ENCODE data around the gene ZBTB16. TPM values are rescaled to one million over a fixed set of nuclear protein-coding genes. Genes with fewer than 3 reads are reported as not detected.
A peak's percentile ranks its signal among the peaks of the same experiment; 100 is the strongest.

ZBTB16 gene
- total and polyA plus RNA-seq, 2 of the 13 experiments (the other 11 are each of a cell fraction or from before 2014, with no cell fraction given), result not detected

DNA sequence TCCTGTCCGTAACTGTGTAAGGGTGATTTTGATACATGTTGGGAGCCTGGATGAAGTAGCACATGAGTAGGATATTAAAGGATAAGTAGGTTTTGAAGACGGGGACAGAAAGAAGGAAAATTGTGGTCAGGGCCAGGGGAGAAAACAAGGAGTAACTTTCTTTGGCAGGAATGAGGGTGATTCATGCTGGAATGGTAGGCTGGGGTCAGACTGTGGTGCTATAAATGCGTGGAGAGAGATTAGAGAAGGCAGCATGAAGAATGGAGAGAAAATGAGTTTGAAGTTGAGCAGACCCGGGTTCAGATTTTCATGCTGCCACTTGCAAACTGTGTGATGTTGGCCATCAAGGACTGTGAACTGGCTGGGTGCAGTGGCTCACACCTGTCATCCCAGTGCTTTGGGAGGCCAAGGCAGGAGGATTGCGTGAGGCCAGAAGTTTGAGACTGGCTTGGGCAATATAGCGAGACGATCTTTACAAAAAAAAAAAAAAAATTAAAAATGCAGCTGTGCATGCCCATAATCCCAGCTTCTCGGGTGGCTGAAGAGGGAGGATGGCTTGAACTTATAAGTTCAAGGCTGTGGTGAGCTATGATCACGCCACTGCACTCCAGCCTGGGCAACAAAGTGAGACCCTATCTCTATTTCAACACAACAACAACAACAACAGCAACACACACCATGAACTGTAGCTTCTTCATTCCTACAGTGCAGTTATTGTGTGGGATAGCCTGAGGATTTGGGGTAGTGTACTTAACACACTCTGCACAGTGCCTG, 22.3 kb downstream of the ZBTB16 start:
- TF ChIP-seq EP300 (IDR thresholded peaks at IDR 0.05; ENCODE audit: low read depth in 2 of 2, low read length in 2 of 2) (0 out of 4 replicates have a peak, but pooled peaks of 1 of the 2 experiments have one; percentile 38), EP300 (CRISPR knock-in tag; IDR thresholded peaks at IDR 0.05; ENCODE audit: borderline replicate concordance) (no peak), CEBPB (IDR thresholded peaks at IDR 0.05; ENCODE audit: borderline replicate concordance, low read depth, low read length) (peak; percentile 37; the same call in 1 of the 2 replicates), ZNF121 (CRISPR knock-in tag; IDR thresholded peaks at IDR 0.05) (peak; percentile 71), FOXA1 (IDR thresholded peaks at IDR 0.05) (no peak), FOXA1 (CRISPR knock-in tag; IDR thresholded peaks at IDR 0.05) (0 out of 2 replicates have a peak, but pooled peaks have one; percentile 45), XRCC5 (optimal IDR thresholded peaks at IDR 0.05; ENCODE audit: low read length) (peak; percentile 23), CENPT (CRISPR knock-in tag; IDR thresholded peaks at IDR 0.05; ENCODE audit: low read depth) (no peak), FOSL2 (CRISPR knock-in tag; IDR thresholded peaks at IDR 0.05) (no peak)
- POLR2A ChIA-PET, result no interaction called here
- H3K36me3 ChIP-seq (replicated peaks in 1 of 2; ENCODE audit: control insufficient read depth in 1 of 2, insufficient read depth in 2 of 2, low read length in 2 of 2), result no peaks in the 10 kb centered on the region
- no peaks in the 10 kb centered on the region for H3K9me3 ChIP-seq (ENCODE audit: low read length)
- CTCF ChIA-PET (ENCODE audit: low intra/inter-chr PET ratio, low total read pairs), result no interaction called here
- peak; percentile 61 for ATAC-seq
- intact Hi-C loops (cut with micrococcal nuclease; ENCODE audit: unreplicated experiment), result no loop called here
- no peak overlapping the region for H2AFZ ChIP-seq (ENCODE audit: low read length)
- H4K20me1 ChIP-seq (ENCODE audit: insufficient read depth, low read length), result no peaks in the 10 kb centered on the region
- peak overlapping the region; percentile 55; the same call in 1 of the 2 replicates for H3K4me2 ChIP-seq (ENCODE audit: low read depth, low read length)
- no TSS peak for BruUV-seq (replicated peaks)
- peaks cover 67% of the 10 kb centered on the region for H3K4me1 ChIP-seq (ENCODE audit: insufficient read depth, low read length)
- FAIRE-seq, result no peak
- H3K4me3 ChIP-seq (replicated peaks in 1 of 3; ENCODE audit: insufficient read depth in 1 of 3, low read depth in 2 of 3, low read length in 3 of 3), result no peak overlapping the region
- in situ Hi-C loops (cut with HindIII; ENCODE audit: extremely low pct_ligation_motif_present, low pct_unique_long_range_greater_than_20kb), result no loop called here
- no peak for DNase-seq (ENCODE audit: low spot score)
- H3K27ac ChIP-seq (ENCODE audit: extremely low read length, insufficient read depth, low read length), result no peak overlapping the region
- H3K27me3 ChIP-seq (ENCODE audit: control insufficient read depth in 1 of 2, insufficient read depth in 2 of 2, low read length in 2 of 2), result peaks cover 0 to 20% of the 10 kb centered on the region in 2 experiments
- WGBS (ENCODE audit: low lambda C conversion rate), result 45% methylated on average over 9 of the region's 9 CpGs
- H3K79me2 ChIP-seq (ENCODE audit: insufficient read depth, low read length), result no peaks in the 10 kb centered on the region
- no peak overlapping the region for H3K9ac ChIP-seq (ENCODE audit: insufficient read depth, low read depth, low read length)

DNA sequence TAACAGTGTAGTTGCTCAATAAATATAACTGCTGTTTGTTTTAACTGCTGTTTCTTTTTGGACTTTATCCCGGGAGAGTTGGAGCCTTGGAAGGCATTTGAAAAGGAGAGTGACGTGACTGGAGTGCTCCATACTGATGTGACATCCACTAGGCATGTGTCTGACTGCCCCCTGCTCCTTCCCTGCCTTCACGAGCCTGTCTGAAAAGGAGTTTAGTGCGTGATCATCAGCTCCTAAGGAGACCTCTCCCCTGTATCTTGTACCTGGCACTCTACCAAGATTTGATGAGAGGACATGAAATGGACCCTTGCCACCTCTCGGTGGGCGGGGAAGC, 22.9 kb downstream of the ZBTB16 start:
- 18% methylated on average over 6 of the region's 6 CpGs for WGBS (ENCODE audit: low lambda C conversion rate)
- DNase-seq (ENCODE audit: low spot score) (peak; percentile 39), ATAC-seq (peak; percentile 57), FAIRE-seq (peak; percentile 51)
- H3K27me3 ChIP-seq (ENCODE audit: control insufficient read depth in 1 of 2, insufficient read depth in 2 of 2, low read length in 2 of 2), result peaks cover 0 to 15% of the 10 kb centered on the region in 2 experiments
- H3K4me3 ChIP-seq (replicated peaks in 1 of 3; ENCODE audit: insufficient read depth in 1 of 3, low read depth in 2 of 3, low read length in 3 of 3), result no peak overlapping the region; a peak in 1 of 6 replicates
- intact Hi-C loops (cut with micrococcal nuclease; ENCODE audit: unreplicated experiment) (no loop called here), in situ Hi-C loops (cut with HindIII; ENCODE audit: extremely low pct_ligation_motif_present, low pct_unique_long_range_greater_than_20kb) (no loop called here)
- CTCF ChIA-PET (ENCODE audit: low intra/inter-chr PET ratio, low total read pairs), result no interaction called here
- no peaks in the 10 kb centered on the region for H3K79me2 ChIP-seq (ENCODE audit: insufficient read depth, low read length)
- H2AFZ ChIP-seq (ENCODE audit: low read length), result no peak overlapping the region
- no peaks in the 10 kb centered on the region for H4K20me1 ChIP-seq (ENCODE audit: insufficient read depth, low read length)
- peak overlapping the region; percentile 55 for H3K4me2 ChIP-seq (ENCODE audit: low read depth, low read length)
- POLR2A ChIA-PET, result no interaction called here
- H3K36me3 ChIP-seq (replicated peaks in 1 of 2; ENCODE audit: control insufficient read depth in 1 of 2, insufficient read depth in 2 of 2, low read length in 2 of 2), result no peaks in the 10 kb centered on the region
- BruUV-seq (replicated peaks), result no TSS peak
- H3K9ac ChIP-seq (ENCODE audit: insufficient read depth, low read depth, low read length), result no peak overlapping the region
- H3K9me3 ChIP-seq (ENCODE audit: low read length), result no peaks in the 10 kb centered on the region
- TF ChIP-seq XRCC5 (optimal IDR thresholded peaks at IDR 0.05; ENCODE audit: low read length), result peak; percentile 2
- TF ChIP-seq ZNF652 (CRISPR knock-in tag; IDR thresholded peaks at IDR 0.05; ENCODE audit: borderline replicate concordance, low read depth), result no peak
- peak; percentile 39; the same call in 1 of the 2 replicates for TF ChIP-seq HNF4G (IDR thresholded peaks at IDR 0.05; ENCODE audit: borderline replicate concordance, low read depth, low read length)
- no peak for TF ChIP-seq HNF4G (CRISPR knock-in tag; IDR thresholded peaks at IDR 0.05; ENCODE audit: borderline replicate concordance, low read depth)
- no peak for TF ChIP-seq MXI1 (IDR thresholded peaks at IDR 0.05; ENCODE audit: borderline replicate concordance, low read depth, low read length)
- TF ChIP-seq, protein P1, sequence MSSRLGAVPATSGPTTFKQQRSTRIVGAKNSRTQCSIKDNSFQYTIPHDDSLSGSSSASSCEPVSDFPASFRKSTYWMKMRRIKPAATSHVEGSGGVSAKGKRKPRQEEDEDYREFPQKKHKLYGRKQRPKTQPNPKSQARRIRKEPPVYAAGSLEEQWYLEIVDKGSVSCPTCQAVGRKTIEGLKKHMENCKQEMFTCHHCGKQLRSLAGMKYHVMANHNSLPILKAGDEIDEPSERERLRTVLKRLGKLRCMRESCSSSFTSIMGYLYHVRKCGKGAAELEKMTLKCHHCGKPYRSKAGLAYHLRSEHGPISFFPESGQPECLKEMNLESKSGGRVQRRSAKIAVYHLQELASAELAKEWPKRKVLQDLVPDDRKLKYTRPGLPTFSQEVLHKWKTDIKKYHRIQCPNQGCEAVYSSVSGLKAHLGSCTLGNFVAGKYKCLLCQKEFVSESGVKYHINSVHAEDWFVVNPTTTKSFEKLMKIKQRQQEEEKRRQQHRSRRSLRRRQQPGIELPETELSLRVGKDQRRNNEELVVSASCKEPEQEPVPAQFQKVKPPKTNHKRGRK (CRISPR knock-in tag; IDR thresholded peaks at IDR 0.05), result no peak
- TF ChIP-seq HNF4A (CRISPR knock-in tag; IDR thresholded peaks at IDR 0.05), result peak; percentile 64; the same call in 1 of the 2 replicates
- H3K27ac ChIP-seq (ENCODE audit: extremely low read length, insufficient read depth, low read length), result no peak overlapping the region
- peaks cover 61% of the 10 kb centered on the region for H3K4me1 ChIP-seq (ENCODE audit: insufficient read depth, low read length)

All from HepG2 (cell line).